Neural cell (in vitro differentiated cells): ENCODE results near the gene GAREM1.

ENCODE experiments used
- EZH2 ChIP-seq: fragments of 200-600, 300-800 bp; shearing (Covaris generic), sonication (generic); IDR thresholded peaks from 2 replicates; pipeline ENCODE4 v1.6.1; 2014; ENCODE audit warnings: antibody characterized with exemption, low read length, borderline replicate concordance, mild to moderate bottlenecking; ENCODE audit not compliant: insufficient read depth, poor library complexity, severe bottlenecking
- MXI1 ChIP-seq: fragments of 450-650 bp; conservative IDR thresholded peaks from 2 replicates; pipeline ENCODE4 v1.6.1; 2014; ENCODE audit warnings: antibody characterized with exemption, mild to moderate bottlenecking; ENCODE audit not compliant: poor library complexity, severe bottlenecking
- TF ChIP-seq, protein P1 (sequence below): fragments of 450-650 bp; IDR thresholded peaks from 2 replicates; pipeline ENCODE4 v1.5.1; 2014; ENCODE audit warnings: antibody characterized with exemption, mild to moderate bottlenecking, moderate library complexity; ENCODE audit not compliant: poor library complexity, severe bottlenecking

DNA sequence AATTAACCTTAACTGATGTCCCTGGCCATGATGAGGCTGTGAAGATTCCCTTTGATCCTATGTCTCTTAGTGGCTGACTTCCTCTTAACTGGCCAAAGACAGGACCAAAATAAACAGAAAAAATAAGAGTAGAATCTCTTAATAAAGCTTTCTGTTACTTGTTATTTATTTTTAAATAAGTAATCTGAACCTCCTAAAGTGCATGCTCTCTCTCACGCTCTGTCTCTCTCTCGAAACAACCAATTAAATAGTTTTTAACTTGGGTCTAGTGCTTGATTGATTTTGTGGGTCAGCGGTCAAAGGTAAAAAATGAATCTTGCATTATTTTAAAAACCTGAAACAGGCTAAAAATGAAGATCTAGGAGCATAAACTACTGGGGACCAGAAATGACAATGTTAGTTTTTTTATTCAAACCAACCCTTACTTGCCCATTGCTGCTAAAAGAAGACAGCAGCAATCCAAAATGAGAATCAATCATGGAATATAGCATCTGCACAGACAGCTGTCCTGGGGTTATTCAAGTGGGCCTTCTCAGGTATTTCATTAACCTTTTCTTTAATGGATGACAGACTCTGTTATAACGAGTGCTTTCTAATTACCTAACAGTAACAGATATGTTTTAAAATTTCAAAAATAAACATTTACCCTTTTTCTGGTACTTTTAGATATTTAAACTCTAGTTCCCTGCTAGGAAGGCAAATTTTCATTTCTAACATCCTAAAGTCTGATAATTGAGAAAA, 11.2 kb downstream of the GAREM1 start:
- TF ChIP-seq, protein P1, sequence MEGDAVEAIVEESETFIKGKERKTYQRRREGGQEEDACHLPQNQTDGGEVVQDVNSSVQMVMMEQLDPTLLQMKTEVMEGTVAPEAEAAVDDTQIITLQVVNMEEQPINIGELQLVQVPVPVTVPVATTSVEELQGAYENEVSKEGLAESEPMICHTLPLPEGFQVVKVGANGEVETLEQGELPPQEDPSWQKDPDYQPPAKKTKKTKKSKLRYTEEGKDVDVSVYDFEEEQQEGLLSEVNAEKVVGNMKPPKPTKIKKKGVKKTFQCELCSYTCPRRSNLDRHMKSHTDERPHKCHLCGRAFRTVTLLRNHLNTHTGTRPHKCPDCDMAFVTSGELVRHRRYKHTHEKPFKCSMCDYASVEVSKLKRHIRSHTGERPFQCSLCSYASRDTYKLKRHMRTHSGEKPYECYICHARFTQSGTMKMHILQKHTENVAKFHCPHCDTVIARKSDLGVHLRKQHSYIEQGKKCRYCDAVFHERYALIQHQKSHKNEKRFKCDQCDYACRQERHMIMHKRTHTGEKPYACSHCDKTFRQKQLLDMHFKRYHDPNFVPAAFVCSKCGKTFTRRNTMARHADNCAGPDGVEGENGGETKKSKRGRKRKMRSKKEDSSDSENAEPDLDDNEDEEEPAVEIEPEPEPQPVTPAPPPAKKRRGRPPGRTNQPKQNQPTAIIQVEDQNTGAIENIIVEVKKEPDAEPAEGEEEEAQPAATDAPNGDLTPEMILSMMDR, result no peak
- no peak for TF ChIP-seq MXI1
- no peak for TF ChIP-seq EZH2
